Gastrocnemius medialis (tissue), 4 donors: ENCODE results near the gene LCE3E. TPM values are rescaled to one million over a fixed set of nuclear protein-coding genes. Genes with fewer than 3 reads are reported as not detected.
"Not testable (repeated sequence)": the region's sequence is repeated elsewhere in the genome, so short reads cannot be mapped to it uniquely, and the experiment has no call there.

Experiments
- ATAC-seq, 2 donors: fragments of 150-250 bp; one replicate each; pipeline ENCODE4 v1.9.1; 2016
- DNase-seq, 2 donors: peaks; one replicate each; pipeline ENCODE4 v3.0.0-alpha.2; 2019
- H3K27ac ChIP-seq, 4 donors: fragments of 200-600 bp; sonication (generic); 1 replicate in 1 of 4; 2 replicates in 3 of 4; pipeline ENCODE4 v1.5.1; 2016 to 2018; ENCODE audit warnings: mild to moderate bottlenecking in 2 of 4, moderate library complexity in 1 of 4
- H3K27me3 ChIP-seq, 3 donors: fragments of 200-600 bp; sonication (generic) in 2 of 3; 1 replicate in 1 of 3; 2 replicates in 2 of 3; pipeline versions ENCODE4 v1.5.1 to v1.6.0; 2016 to 2019; ENCODE audit warnings: mild to moderate bottlenecking in 1 of 3, moderate library complexity in 1 of 3
- H3K36me3 ChIP-seq, 2 donors: fragments of 200-600 bp; sonication (generic) in 1 of 2; one replicate each; pipeline ENCODE4 v1.5.1; 2017 to 2018
- H3K4me1 ChIP-seq, 2 donors: fragments of 200-600 bp; sonication (generic) in 1 of 2; one replicate each; pipeline ENCODE4 v1.5.1; 2016 to 2017; ENCODE audit warnings: mild to moderate bottlenecking in 2 of 2
- H3K4me3 ChIP-seq, 4 donors: fragments of 200-600 bp; sonication (generic) in 3 of 4; 1 replicate in 1 of 4; 2 replicates in 3 of 4; pipeline ENCODE4 v1.5.1; 2016 to 2019; ENCODE audit warnings: mild to moderate bottlenecking in 2 of 4
- H3K9me3 ChIP-seq, 3 donors: fragments of 200-600 bp; sonication (generic) in 2 of 3; 1 replicate in 1 of 3; 2 replicates in 2 of 3; pipeline ENCODE4 v1.5.1; 2016 to 2019
- POLR2A ChIP-seq, 2 donors: fragments of 450-650 bp; IDR thresholded peaks; one replicate each; pipeline ENCODE4 v1.6.1; 2017; ENCODE audit warnings: antibody characterized with exemption in 2 of 2, mild to moderate bottlenecking in 2 of 2, moderate library complexity in 2 of 2
- in situ Hi-C, 4 donors: fragments of 200-750 bp; cut with MboI; loops; one replicate each; pipeline versions ENCODE4 v1.15.0 to v1.8.0; 2017; ENCODE audit warnings: low sequenced_read_pairs in 4 of 4
- intact Hi-C: fragments of 100-400 bp; cut with DNase I; formaldehyde crosslinking; loops from one replicate; pipeline ENCODE4 v1.15.1; 2023; ENCODE audit warnings: low total_unique reads
- total RNA-seq, 4 donors: library from RNA; depleted of rRNA; stranded (reverse); fragments of >200 nt; gene quantifications; one replicate each; pipeline versions ENCODE4 v1.1.0 to v1.2.3, GENCODE V29; 2016
- TF ChIP-seq, protein P1 (sequence below), 5 experiments: fragments of 450-650 bp in 3 of 5; fragments of 200-600 bp in 2 of 5; sonication (generic) in 2 of 5; IDR thresholded peaks in 4 of 5; conservative IDR thresholded peaks in 1 of 5; 1 replicate in 4 of 5; 2 replicates in 1 of 5; pipeline ENCODE4 v1.5.1; 2016 to 2019; ENCODE audit warnings: antibody characterized with exemption in 5 of 5, mild to moderate bottlenecking in 3 of 5, moderate library complexity in 3 of 5

LCE3E gene
- total RNA-seq, 4 donors from 2014 or later, result not detected

DNA sequence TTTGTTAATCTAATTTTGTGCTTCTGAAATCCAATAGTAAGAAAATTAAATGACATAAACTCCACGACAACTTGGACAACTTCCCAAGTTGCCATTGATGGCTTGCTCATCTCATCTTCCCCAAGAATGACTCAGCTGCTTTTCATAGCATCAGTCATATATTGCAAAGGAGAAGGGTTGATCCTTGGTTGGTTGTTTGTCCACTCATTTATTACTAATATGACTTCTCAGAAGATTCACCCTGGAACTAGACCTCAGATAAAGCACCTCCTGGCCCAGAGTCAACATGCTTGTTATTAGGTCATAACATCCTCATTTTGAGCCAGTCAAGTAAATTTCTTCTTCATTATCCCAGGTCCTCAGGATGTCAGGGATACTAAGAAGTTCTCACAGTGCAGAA lies 16.1 kb upstream of the LCE3E start:
- no peak overlapping the region for H3K27ac ChIP-seq
- no peak overlapping the region for H3K4me3 ChIP-seq
- no peaks in the 10 kb centered on the region for H3K36me3 ChIP-seq
- ATAC-seq, result no peak
- intact Hi-C loops, result loop anchor here (5.0 kb wide), 1 partner anchor 35 kb away; no protein-coding TSS in a partner anchor
- H3K27me3 ChIP-seq, result no peaks in the 10 kb centered on the region
- no peaks in the 10 kb centered on the region for H3K9me3 ChIP-seq
- in situ Hi-C loops, result no loop called here
- no peak for DNase-seq
- TF ChIP-seq POLR2A (IDR thresholded peaks at IDR 0.05), result no peak
- no peaks in the 10 kb centered on the region for H3K4me1 ChIP-seq

DNA sequence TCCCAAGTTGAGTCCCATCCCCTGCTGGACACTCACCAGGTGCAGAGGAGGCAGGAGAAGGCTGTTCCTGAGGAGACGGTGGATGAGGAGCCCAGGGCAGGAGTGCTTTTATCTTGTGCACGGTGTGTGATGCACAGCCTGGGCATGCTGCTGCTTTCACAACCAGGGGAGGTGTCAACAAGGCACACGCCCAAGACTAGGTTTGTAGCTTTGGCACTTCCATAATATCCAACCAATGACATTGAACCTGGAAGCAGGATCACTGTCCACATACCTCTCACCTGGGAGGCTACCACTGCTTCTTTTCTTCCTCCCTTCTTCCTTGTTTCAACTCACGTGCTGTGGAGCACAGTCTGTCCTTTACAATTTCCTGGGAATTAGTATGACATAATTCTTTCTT lies 13.9 kb upstream of the LCE3E start, which contains the start of gene LCE3D:
LCE3D (minus strand) TSS at position 84 of the 400 bp plus-strand sequence. CDS start 580 bp downstream, outside the sequence.
- Histone ChIP-seq H3K4me1 (no peaks in the 10 kb centered on the region), H3K27ac (no peak within 1 kb of the TSS), H3K27me3 (no peaks in the 10 kb centered on the region), H3K4me3 (no peak within 1 kb of the TSS), H3K36me3 (no peaks in the 10 kb centered on the region), H3K9me3 (no peaks in the 10 kb centered on the region)
- TF ChIP-seq, protein P1, sequence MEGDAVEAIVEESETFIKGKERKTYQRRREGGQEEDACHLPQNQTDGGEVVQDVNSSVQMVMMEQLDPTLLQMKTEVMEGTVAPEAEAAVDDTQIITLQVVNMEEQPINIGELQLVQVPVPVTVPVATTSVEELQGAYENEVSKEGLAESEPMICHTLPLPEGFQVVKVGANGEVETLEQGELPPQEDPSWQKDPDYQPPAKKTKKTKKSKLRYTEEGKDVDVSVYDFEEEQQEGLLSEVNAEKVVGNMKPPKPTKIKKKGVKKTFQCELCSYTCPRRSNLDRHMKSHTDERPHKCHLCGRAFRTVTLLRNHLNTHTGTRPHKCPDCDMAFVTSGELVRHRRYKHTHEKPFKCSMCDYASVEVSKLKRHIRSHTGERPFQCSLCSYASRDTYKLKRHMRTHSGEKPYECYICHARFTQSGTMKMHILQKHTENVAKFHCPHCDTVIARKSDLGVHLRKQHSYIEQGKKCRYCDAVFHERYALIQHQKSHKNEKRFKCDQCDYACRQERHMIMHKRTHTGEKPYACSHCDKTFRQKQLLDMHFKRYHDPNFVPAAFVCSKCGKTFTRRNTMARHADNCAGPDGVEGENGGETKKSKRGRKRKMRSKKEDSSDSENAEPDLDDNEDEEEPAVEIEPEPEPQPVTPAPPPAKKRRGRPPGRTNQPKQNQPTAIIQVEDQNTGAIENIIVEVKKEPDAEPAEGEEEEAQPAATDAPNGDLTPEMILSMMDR (IDR thresholded peaks at IDR 0.05 in 4 of 5, conservative IDR thresholded peaks at IDR 0.05 in 1 of 5), result no peak
- TF ChIP-seq POLR2A (IDR thresholded peaks at IDR 0.05), result no peak
- intact Hi-C loops (loop anchor here (5.0 kb wide), 1 partner anchor 37 kb away; no protein-coding TSS in a partner anchor), in situ Hi-C loops (no loop called here)
- DNase-seq (no peak), ATAC-seq (no peak)

DNA sequence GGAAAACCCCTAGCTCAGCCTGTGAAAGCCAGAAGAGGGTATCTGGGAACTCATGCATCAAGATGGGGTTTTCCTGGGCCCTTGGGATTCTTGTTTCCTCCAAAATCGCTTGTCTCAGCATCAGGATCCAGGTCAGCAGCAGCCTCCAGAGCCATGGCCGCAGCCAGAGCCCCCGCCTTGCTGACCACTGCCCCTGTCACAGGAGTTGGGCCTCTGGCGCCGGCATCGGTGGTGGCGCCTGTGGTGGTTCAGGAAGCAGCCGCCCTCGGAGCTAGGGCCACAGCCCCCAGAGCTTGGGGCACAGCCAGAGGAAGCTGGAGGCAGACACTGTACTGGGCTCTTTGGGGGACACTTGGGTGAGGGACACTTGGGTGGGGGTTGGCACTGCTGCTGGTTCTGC lies 12.9 kb upstream of the LCE3E start:
- in situ Hi-C loops, result loop anchor here in 1 of 4 donors (10.0 kb wide), 1 partner anchor 45 kb away; the partner anchor contains the start of gene LCE3A

DNA sequence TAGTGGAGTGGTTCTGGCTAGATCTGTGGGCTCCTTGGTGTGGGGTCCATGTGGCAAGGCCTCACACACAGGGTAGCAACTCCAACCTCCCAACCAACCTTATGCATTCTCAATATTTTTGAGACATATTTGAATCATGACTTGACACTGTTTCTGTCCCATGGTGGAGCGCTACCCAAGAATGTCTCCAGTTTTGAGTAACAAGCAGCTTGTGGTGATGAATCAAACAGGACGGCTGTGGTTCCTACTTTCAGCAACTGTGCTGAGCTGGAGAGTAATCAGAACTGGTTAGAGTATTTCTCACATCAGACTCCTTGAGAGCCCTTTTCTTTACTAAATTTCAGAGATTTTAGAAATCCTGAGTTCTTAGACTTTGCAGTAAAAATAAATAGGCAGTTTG lies 10.6 kb upstream of the LCE3E start:
- TF ChIP-seq, protein P1 (IDR thresholded peaks at IDR 0.05 in 4 of 5, conservative IDR thresholded peaks at IDR 0.05 in 1 of 5), result no peak
- TF ChIP-seq POLR2A (IDR thresholded peaks at IDR 0.05), result no peak
- H3K27me3 ChIP-seq, result no peaks in the 10 kb centered on the region
- DNase-seq (no peak), ATAC-seq (no peak)
- intact Hi-C loops (no loop called here), in situ Hi-C loops (loop anchor here in 1 of 4 donors (10.0 kb wide), 1 partner anchor 48 kb away; the partner anchor contains the start of gene LCE3A)
- no peaks in the 10 kb centered on the region for H3K36me3 ChIP-seq
- H3K4me1 ChIP-seq, result no peaks in the 10 kb centered on the region
- H3K27ac ChIP-seq, result no peak overlapping the region
- no peaks in the 10 kb centered on the region for H3K9me3 ChIP-seq
- no peak overlapping the region for H3K4me3 ChIP-seq

More for the DNA sequence above, 12.9 kb upstream of the LCE3E start:
- H3K9me3 ChIP-seq, H3K27ac ChIP-seq, H3K36me3 ChIP-seq, H3K4me3 ChIP-seq, intact Hi-C loops, DNase-seq, ATAC-seq, H3K27me3 ChIP-seq, H3K4me1 ChIP-seq: not testable (repeated sequence)

DNA sequence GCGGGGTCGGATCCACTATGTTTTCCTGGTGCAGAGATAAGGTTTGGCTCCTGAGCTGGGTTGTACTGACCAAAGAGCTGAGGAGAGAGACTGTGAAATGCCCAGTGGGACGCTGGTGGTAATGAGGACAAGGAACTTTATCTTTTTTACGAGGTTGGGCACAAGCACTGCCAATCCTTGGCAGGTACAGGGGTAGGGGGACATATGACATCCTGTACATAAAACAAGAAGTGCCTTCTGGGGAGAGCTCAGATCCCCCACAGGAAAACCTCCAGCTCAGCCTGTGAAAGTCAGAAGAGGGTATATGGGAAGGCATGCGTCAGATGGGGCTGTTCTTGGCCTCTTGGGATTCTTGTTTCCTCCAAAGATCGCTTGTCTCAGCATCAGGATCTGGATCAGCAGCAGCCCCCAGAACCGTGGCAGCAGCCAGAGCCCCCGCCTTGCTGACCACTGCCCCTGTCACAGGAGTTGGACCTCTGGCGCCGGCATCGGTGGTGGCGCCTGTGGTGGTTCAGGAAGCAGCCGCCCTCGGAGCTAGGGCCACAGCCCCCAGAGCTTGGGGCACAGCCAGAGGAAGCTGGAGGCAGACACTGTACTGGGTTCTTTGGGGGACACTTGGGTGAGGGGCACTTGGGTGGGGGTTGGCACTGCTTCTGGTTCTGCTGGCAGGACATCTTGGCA lies 905 bp downstream of the LCE3E start:
- Histone ChIP-seq H3K36me3 (no peaks in the 10 kb centered on the region), H3K27ac (no peak overlapping the region), H3K4me1 (no peaks in the 10 kb centered on the region), H3K27me3 (no peaks in the 10 kb centered on the region), H3K9me3 (no peaks in the 10 kb centered on the region), H3K4me3 (no peak overlapping the region)
- intact Hi-C loops, result no loop called here
- in situ Hi-C loops, result no loop called here
- ATAC-seq (no peak), DNase-seq (no peak)
- TF ChIP-seq, protein P1 (IDR thresholded peaks at IDR 0.05 in 4 of 5, conservative IDR thresholded peaks at IDR 0.05 in 1 of 5), result no peak
- no peak for TF ChIP-seq POLR2A (IDR thresholded peaks at IDR 0.05)
